DMS153 (cell line): Measurements from ENCODE around the gene PET100.

Source experiments
- DNase-seq: peaks from one replicate; lab custom pipeline; 2025; lab: John Stamatoyannopoulos, UW

Gene PET100

DNA sequence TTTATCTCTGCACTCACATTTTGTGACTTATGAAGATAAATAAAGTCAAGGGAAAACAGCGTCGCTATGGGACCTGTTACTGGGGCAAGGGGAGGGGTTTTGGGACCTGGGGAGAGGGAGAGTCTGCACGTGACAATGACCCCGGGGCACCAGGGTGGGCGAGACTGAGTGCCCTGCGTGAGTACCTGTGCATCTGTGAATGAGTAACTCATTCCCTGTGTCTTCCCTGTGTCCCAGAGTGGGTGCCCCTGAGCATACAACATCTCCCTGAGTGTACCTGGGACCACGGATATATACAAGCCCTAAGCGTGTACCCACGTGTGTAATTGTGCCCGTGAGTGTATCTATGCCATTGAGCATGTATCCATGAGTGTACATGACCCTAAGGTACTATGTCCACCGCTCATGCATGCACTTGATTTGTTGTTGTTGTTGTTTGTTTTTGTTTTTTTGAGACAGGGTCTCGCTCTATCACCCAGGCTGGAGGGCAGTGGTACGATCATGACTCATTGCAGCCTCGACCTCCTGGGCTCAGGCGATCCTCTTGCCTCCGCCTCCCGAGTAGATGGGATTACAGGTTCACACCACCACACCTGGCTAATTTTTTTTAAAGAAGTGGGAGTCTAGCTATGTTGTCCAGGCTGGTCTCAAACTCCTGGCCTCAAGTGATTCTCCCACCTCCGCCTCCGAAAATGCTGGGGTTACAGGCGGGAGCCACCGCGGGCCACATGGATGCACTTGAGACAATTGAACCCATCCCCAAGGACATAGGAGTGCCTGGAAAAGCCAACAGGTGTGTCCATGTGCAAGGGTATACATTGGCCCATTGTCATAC lies 50.4 kb downstream of the PET100 start:
- DNase-seq = no peak

DNA sequence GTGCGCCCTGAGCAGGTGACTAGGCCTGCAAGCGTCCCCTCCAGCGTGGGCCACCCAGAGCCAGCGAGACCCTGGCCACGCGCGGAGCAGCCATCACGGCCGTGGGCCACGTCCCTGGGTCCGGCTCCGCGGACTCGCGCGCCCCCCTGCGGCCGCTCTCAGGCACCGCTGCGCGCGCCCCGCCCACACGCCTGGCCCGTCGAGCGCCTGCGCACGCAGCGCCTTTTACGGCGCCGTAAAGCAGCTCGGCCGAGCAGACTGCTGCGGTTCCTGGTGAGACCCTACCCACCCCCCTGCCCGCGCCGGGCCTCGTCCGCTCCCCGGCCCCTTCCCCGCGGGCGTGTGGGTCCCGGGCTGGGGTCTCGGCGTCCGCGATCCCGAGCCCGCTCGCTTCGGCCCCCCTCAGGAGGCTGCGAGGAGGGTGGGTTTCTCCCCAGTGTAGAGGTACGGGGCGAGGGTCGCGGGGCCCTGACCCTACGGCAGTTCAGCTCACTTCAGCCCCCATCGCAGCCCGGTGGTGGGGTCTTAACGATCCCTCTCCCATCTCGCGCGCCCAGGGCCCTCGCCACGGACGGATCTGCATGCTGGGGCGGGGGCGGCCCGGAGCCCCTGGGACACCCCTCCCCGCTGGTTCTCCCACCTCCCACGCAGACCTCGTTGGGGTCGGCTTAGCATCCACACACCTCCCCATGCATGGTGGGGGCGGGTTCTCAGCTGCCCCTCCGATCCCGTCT lies 51.2 kb downstream of the PET100 start, which contains the start of gene TRAPPC5:
Gene TRAPPC5 (plus strand): TSS at position 228 of the 734 bp plus-strand sequence. CDS start 1,421 bp downstream, outside the sequence.
- DNase-seq = peak; percentile 62
